GM12873 (cell line): ENCODE data around the gene C11orf91.

Source experiments
- CTCF ChIP-seq: IDR thresholded peaks from 2 replicates; pipeline ENCODE4 v1.5.1; 2012; ENCODE audit warnings: low read depth, mild to moderate bottlenecking, moderate library complexity, low read length, control low read depth; ENCODE audit not compliant: insufficient read depth; ENCODE audit errors: missing control alignments

The C11orf91 gene

GRCh38 chr11:33700502-33701271, at the start of gene C11orf91:
C11orf91 (minus strand) TSS chr11:33700826; CDS start chr11:33700740, 86 bp downstream.
- TF ChIP-seq CTCF, result no peak

GRCh38 chr11:33747979-33748378, 47.4 kb upstream of the C11orf91 start:
- no peak for TF ChIP-seq CTCF

- TF ChIP-seq CTCF, result no peak
Observed at GRCh38 chr11:33743291-33743690, 42.7 kb upstream of the C11orf91 start.

GRCh38 chr11:33742249-33742851, 41.7 kb upstream of the C11orf91 start:
- peak; percentile 39 for TF ChIP-seq CTCF

- no peak for TF ChIP-seq CTCF
Observed at GRCh38 chr11:33741806-33742205, 41.2 kb upstream of the C11orf91 start.

GRCh38 chr11:33737362-33737821, 36.8 kb upstream of the C11orf91 start:
- no peak for TF ChIP-seq CTCF

GRCh38 chr11:33736148-33736812, 35.7 kb upstream of the C11orf91 start, which contains the start of gene CD59:
CD59 (minus strand) TSS chr11:33736423; CDS start chr11:33722445, 13,978 bp downstream.
- no peak for TF ChIP-seq CTCF
